ENCODE data around the gene COL5A1.

The COL5A1 gene

DNA sequence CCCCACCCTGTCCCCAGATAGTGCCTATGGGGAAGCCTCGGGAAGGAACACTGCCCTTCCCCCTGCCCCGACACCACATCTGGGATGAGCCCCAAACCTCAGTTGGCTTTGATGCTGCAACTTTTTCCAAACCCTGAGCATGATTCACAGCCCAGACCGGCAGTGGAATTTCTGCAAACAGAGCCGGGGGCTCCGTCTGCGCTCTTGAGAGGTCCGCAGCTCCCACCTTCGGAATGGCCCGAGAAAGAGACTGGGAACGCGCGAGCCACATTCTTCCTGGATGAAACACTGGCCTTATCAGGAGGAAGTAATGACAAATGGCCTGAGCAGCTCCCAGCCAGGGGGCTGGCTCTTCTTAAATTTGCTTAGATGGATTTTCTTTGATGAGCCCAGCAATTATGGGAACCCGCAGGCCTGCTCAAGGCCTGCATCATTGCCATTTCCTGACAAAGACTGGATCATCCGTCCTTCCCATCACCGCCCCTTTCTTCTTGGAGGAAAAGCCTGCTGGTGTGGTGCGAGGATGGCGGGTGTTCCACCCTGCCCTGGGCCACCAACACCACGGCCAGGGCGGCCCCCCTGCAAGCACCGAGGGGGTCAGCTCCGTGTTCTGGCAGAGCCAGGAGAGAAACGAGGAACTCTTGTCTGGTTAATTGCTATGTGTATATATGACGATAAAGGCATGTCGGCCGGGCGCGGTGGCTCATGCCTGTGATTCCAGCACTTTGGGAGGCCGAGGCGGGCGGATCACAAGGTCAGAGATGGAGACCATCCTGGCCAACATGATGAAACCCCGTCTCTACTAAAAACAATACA is 38.8 kb upstream of the COL5A1 start:
- TF ChIP-seq, protein P1, sequence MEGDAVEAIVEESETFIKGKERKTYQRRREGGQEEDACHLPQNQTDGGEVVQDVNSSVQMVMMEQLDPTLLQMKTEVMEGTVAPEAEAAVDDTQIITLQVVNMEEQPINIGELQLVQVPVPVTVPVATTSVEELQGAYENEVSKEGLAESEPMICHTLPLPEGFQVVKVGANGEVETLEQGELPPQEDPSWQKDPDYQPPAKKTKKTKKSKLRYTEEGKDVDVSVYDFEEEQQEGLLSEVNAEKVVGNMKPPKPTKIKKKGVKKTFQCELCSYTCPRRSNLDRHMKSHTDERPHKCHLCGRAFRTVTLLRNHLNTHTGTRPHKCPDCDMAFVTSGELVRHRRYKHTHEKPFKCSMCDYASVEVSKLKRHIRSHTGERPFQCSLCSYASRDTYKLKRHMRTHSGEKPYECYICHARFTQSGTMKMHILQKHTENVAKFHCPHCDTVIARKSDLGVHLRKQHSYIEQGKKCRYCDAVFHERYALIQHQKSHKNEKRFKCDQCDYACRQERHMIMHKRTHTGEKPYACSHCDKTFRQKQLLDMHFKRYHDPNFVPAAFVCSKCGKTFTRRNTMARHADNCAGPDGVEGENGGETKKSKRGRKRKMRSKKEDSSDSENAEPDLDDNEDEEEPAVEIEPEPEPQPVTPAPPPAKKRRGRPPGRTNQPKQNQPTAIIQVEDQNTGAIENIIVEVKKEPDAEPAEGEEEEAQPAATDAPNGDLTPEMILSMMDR (conservative IDR thresholded peaks at IDR 0.05): no peak
- no peak for TF ChIP-seq ZFX (IDR thresholded peaks at IDR 0.05)
- no peak overlapping the region for H3K27ac ChIP-seq

DNA sequence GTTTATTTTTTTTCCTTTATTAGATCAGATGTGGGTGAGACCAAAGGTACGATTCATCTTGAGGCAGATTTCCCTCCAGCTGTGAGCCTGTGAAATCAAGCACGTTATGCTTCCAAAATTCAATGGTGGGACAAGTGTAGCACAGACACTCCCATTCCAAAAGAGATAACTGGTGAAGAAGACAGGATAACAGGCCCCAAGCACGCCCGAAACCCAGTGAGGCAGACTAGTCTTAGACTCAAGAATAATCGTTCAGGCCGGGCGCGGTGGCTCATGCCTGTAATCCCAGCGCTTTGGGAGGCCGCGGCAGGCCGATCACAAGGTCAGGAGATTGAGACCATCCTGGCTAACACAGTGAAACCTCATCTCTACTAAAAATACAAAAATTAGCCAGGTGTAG is 36.8 kb upstream of the COL5A1 start:
- TF ChIP-seq ZFX (IDR thresholded peaks at IDR 0.05): no peak
- TF ChIP-seq, protein P1 (conservative IDR thresholded peaks at IDR 0.05): no peak
- no peak overlapping the region for H3K27ac ChIP-seq

DNA sequence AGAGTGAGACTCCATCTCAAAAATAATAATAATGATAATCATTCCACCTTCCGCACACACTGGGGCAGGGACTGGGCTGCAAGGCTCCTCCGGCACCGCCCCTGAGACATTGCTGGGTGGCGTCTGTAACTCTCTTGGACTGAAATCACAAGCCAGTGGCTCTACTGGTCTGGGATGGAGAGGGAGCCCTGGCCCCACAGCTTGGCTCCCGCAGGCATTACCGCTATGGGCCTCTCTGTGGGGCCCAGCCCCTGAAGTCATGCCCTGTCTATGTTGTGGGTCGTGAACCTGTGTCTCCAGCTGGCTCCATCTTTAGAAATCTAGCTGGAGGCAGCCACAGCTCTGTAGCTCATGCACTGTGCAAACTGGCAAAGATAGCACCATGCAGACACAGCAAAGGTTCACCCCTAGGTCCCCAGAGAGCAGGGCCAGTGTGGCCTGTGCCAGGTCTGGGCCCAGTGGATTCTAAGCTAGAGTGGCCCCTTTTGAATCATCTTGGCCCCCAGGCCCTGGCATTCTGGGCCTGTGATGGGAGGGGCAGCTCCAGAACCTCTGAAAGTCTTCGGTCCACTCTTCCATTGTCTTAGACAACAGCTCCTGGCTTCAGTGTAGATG is 36.1 kb upstream of the COL5A1 start:
- H3K27ac ChIP-seq: no peak overlapping the region
- TF ChIP-seq, protein P1 (conservative IDR thresholded peaks at IDR 0.05): no peak
- no peak for TF ChIP-seq ZFX (IDR thresholded peaks at IDR 0.05)

DNA sequence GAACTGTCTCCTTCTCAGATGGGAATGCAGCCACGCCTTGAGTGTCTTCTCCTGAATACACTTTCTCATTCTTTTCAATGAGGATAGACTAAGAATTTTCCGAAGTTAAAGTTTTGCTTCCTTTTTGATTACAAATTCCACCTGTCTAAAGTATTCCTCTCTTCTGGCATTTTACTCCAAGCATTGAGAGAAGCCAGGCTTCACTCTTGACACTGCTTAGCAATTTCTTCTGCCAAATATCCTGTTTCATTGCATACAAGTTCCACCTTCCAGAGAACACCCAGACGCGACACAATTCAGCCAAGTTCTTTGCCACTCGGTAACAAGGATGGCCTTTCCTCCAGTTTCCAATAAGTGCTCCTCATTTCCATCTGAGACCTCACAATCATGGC is 35.6 kb upstream of the COL5A1 start:
- H3K27ac ChIP-seq: no peak overlapping the region
- TF ChIP-seq, protein P1 (conservative IDR thresholded peaks at IDR 0.05): no peak
- TF ChIP-seq ZFX (IDR thresholded peaks at IDR 0.05): no peak

DNA sequence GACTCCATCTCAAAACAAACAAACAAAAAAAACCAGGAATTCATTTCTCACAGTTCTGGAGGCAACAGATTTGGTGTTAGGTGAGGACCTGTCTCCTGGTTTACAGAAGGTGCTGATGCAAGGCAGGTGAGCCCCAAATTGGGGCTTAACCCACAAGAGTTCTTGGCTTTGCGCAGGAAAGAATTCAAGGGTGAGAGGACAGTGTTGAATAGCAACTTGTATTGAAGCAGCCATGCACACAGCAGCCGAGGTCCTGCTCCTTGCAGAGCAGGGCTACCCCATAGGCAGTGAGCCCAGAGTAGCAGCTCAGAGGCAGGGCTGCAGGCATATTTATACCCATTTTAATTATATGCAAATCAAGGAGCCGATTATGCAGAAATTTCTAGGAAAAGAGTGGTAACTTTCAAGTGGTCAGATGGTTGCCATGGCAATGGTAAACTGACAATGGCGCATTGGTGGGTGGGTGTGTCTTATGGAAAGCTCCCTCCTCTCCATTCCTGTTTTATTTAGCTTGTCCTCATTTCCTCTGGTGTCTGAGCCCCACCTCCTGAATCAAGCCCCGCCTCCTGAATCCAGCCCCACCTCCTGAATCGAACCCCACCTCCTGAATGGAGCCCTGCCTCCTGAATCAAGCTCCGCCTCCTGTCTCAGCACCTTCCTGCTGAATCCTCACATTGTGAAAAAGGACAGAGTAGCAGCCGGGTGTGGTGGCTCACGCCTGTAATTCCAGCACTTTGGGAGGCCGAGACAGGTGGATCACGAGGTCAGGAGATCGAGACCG is 34.5 kb upstream of the COL5A1 start:
- no peak overlapping the region for H3K27ac ChIP-seq
- TF ChIP-seq, protein P1 (conservative IDR thresholded peaks at IDR 0.05): no peak
- no peak for TF ChIP-seq ZFX (IDR thresholded peaks at IDR 0.05)

DNA sequence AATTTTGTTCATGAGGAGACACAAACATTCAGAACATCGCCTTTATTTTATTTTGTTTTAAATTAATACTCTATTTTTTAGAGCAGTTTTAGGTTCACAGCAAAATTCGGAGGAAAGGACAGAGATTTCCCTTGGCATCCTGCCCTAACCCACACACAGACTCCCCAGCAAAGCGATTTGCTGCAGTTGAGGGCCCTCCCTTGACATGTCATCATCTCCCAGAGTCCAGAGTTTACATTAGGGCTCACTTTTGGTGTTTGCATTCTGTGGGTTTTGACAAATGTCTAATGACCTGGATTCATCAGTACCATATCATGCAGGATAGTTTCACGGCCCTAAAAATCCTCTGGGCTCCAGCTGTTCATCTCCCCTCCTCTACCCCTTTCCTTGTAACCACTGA is 33.6 kb upstream of the COL5A1 start:
- TF ChIP-seq, protein P1 (conservative IDR thresholded peaks at IDR 0.05): no peak
- no peak for TF ChIP-seq ZFX (IDR thresholded peaks at IDR 0.05)
- H3K27ac ChIP-seq: no peak overlapping the region

DNA sequence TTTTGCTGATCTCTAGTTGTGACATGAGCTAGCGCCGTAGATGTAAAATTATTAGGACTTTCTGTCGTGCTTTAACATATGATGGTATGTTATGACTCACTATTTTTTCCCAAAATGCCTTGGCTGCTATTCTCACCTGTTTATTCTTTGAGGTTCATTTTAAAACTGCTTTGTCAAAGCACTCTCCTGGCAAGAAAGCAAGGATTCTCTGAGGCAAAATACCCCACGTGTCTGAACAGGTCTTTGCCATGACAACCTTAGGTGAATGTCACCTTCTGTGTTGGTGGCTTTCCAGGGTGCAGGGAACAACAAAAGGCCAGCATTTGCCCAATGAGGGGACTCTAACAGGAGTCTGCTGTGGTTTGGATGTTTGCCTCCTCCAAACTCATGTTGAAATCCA is 30.6 kb upstream of the COL5A1 start:
- H3K27ac ChIP-seq: no peak overlapping the region
- no peak for TF ChIP-seq ZFX (IDR thresholded peaks at IDR 0.05)
- TF ChIP-seq, protein P1 (conservative IDR thresholded peaks at IDR 0.05): no peak

Measured in C4-2B (cell line).